HG03025 (cell line): ENCODE measurements around the gene RNU6-8.

Experiments used
- ATAC-seq: cut with Tn5 transposase; IDR thresholded peaks from one replicate; pipeline ENCODE4 v1.9.1; 2021; ENCODE audit warnings: mild to moderate bottlenecking, moderate library complexity; ENCODE audit not compliant: unreplicated experiment, low FRiP score

Gene RNU6-8

GRCh38 chr14:32205984-32206383, 2.9 kb upstream of the RNU6-8 start:
- no peak for ATAC-seq

GRCh38 chr14:32205554-32205953, 2.5 kb upstream of the RNU6-8 start:
- ATAC-seq = no peak

GRCh38 chr14:32203928-32204357, 874 bp upstream of the RNU6-8 start:
- ATAC-seq = no peak

- ATAC-seq = no peak
Observed at GRCh38 chr14:32202491-32202997, 525 bp downstream of the RNU6-8 start.

- no peak for ATAC-seq
Observed at GRCh38 chr14:32201816-32202490, 1.1 kb downstream of the RNU6-8 start, which contains the start of gene RNU6-7. TSS of gene RNU6-7 (plus strand) at chr14:32202045.

- peak; percentile 48 for ATAC-seq
Observed at GRCh38 chr14:32201193-32201815, 1.8 kb downstream of the RNU6-8 start.

GRCh38 chr14:32200368-32201192, 2.5 kb downstream of the RNU6-8 start:
- ATAC-seq = no peak

GRCh38 chr14:32197919-32198318, 5.2 kb downstream of the RNU6-8 start:
- peak; percentile 31 for ATAC-seq

- no peak for ATAC-seq
Observed at GRCh38 chr14:32195636-32196035, 7.4 kb downstream of the RNU6-8 start.

GRCh38 chr14:32193532-32193931, 9.5 kb downstream of the RNU6-8 start:
- no peak for ATAC-seq

GRCh38 chr14:32192712-32193373, 10.2 kb downstream of the RNU6-8 start:
- ATAC-seq = no peak

GRCh38 chr14:32190673-32191072, 12.4 kb downstream of the RNU6-8 start:
- ATAC-seq = no peak

- ATAC-seq = no peak
Observed at GRCh38 chr14:32189811-32190210, 13.3 kb downstream of the RNU6-8 start.

GRCh38 chr14:32186248-32186647, 16.8 kb downstream of the RNU6-8 start:
- peak; percentile 86 for ATAC-seq

GRCh38 chr14:32185097-32185496, 18.0 kb downstream of the RNU6-8 start:
- no peak for ATAC-seq

- no peak for ATAC-seq
Observed at GRCh38 chr14:32183151-32184058, 19.7 kb downstream of the RNU6-8 start.

GRCh38 chr14:32171469-32171868, 31.6 kb downstream of the RNU6-8 start:
- ATAC-seq = no peak

GRCh38 chr14:32169191-32169590, 33.9 kb downstream of the RNU6-8 start:
- no peak for ATAC-seq

- ATAC-seq = no peak
Observed at GRCh38 chr14:32167907-32168306, 35.2 kb downstream of the RNU6-8 start.

GRCh38 chr14:32166924-32167323, 36.1 kb downstream of the RNU6-8 start:
- no peak for ATAC-seq
